Measurements from ENCODE around the gene CNPY4.

CNPY4 gene

GRCh38 chr7:100091411-100092181, 27.8 kb upstream of the CNPY4 start:
- no peak for DNase-seq (ENCODE audit: low read depth)

GRCh38 chr7:100093054-100093453, 26.4 kb upstream of the CNPY4 start:
- no peak for DNase-seq (ENCODE audit: low read depth)

- DNase-seq (ENCODE audit: low read depth): no peak
Observed at GRCh38 chr7:100093498-100093897, 25.9 kb upstream of the CNPY4 start.

DNA sequence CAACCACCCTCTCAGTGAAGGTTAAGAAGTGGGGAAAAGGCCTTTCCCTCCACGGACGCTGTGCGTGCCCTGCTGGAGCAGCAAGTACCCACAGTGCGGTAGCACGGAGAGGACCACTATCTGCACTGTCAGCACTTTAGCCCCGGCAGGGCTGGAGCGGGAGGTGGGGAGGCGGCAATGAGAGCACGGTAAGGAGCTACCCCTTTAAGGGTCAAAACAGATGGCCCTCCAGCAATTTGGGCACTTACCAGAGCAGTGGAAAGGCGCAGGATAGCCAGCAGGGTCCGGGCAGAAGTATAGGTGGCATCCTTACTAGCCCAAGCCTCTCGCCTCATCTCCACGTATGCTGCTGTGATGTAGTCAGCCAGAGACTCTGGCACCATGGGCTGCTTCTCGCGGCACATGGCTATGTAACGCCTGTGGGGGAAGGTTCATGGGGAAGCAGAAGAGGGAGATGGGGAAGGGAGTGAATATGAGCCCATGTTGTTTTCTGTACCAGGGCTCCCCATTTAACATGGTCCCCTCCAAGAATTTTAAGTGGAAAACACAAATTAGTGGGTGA, 25.4 kb upstream of the CNPY4 start:
- no peak for DNase-seq (ENCODE audit: low read depth)

- DNase-seq (ENCODE audit: low read depth): no peak
Observed at GRCh38 chr7:100095289-100095688, 24.1 kb upstream of the CNPY4 start.

DNA sequence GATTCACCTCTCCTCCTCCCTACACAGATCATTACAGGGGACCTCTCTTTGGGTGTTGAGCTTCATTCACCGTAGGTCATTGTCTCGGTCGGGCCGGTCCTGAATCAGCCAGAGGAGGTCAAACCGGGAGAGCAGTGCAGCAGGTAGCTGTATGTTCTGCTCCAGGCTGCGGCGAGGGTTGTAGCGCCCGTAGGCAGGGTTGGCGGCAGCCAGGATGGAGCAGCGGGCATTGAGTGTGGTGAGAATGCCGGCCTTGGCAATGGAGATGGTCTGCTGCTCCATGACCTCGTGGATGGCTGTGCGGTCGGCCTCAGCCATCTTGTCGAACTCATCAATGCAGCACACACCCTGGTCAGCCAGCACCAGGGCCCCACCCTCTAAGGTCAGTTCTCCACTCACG, 23.7 kb upstream of the CNPY4 start:
- no peak for DNase-seq (ENCODE audit: low read depth)

- DNase-seq (ENCODE audit: low read depth): no peak
Observed at GRCh38 chr7:100098913-100099312, 20.5 kb upstream of the CNPY4 start.

- DNase-seq (ENCODE audit: low read depth): no peak
Observed at GRCh38 chr7:100099452-100099851, 20.0 kb upstream of the CNPY4 start.

- DNase-seq (ENCODE audit: low read depth): peak; percentile 99
Observed at GRCh38 chr7:100100420-100101015, 18.9 kb upstream of the CNPY4 start.

DNA sequence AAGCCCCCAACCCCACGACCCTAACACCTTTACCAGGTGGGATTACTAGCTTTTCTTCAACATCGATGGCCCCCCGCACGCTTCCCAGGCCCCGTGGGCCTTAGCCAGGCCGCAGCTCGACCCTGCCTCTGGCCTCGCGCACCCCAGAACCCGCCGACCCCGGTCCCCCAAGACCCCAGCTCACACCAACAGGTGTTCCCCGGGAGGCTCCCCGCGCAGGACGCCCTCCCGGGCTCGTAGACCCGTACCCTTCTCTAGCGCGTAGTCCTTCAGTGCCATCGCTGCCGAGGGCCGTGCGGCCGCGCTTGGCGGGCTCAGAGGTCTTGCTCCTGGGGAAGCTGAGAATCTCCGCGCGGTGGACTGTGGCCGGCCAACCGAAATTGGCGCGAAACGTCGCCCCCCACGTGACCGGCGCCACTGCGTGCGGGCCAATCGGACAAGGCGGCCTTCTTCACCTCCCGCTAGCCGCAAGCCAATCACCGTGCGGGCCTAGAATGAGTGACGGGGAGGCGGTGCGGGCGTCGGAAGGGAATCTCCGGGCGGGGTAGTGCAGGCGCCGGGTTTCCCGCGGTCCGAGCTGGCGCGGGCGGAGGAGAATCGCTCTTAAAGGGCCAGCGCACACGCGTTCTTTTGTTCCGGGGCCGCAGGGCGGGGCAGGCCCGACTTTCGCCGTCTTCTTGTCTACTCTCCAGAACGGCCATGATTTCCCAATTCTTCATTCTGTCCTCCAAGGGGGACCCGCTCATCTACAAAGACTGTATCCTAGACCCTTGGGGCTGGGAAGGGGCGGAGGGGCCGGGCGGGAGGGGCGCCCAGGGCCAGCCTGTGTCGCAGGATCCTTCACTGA, 18.2 kb upstream of the CNPY4 start, which contains the start of the genes AP4M1 and MCM7:
AP4M1 (plus strand) TSS at position 628 of the 847 bp plus-strand sequence; CDS start at position 700, 72 bp downstream.
MCM7 (minus strand) TSS at position 382 of the 847 bp plus-strand sequence; CDS start at position 279, 103 bp downstream.
- peak; percentile 100 for DNase-seq (ENCODE audit: low read depth)

DNA sequence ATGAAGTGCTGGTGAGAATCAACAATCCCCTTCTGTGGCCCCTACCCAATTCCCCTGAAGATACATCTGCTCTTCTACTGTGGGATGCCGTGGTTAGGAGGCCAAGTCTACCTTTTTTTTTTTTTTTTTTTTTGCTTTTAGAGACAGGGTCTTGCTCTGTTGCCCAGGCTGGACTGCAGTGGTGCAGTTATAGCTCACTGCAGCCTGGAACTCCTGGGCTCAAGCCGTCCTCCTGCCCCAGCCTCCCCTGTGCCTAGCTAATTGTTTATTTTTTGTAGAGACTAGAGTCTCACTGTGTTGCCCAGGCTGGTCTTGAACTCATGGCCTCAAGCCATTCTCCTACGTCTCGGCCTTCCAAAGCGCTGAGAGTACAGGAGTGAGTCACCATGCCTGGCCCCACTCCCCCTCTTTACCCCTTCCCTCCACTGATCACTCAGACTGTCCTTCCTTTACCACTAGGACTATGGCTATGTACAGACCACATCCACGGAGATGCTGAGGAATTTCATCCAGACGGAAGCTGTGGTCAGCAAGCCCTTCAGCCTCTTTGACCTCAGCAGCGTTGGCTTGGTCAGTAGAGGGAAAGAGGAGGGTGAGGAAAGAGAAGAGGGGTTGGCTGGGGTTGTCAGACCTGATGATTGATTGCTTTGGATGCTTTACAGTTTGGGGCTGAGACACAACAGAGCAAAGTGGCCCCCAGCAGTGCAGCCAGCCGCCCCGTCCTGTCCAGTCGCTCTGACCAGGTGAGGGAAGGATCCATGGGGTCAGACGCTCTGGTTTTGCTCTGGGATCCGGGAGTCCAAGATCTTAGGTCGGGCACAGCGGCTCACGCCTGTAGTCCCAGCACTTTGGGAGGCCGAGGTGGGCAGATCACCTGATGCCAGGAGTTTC, 16.2 kb upstream of the CNPY4 start:
- peak; percentile 99 for DNase-seq (ENCODE audit: low read depth)

GRCh38 chr7:100105534-100105933, 13.9 kb upstream of the CNPY4 start:
- DNase-seq (ENCODE audit: low read depth): no peak

- no peak for DNase-seq (ENCODE audit: low read depth)
Observed at GRCh38 chr7:100106633-100107032, 12.8 kb upstream of the CNPY4 start.

DNA sequence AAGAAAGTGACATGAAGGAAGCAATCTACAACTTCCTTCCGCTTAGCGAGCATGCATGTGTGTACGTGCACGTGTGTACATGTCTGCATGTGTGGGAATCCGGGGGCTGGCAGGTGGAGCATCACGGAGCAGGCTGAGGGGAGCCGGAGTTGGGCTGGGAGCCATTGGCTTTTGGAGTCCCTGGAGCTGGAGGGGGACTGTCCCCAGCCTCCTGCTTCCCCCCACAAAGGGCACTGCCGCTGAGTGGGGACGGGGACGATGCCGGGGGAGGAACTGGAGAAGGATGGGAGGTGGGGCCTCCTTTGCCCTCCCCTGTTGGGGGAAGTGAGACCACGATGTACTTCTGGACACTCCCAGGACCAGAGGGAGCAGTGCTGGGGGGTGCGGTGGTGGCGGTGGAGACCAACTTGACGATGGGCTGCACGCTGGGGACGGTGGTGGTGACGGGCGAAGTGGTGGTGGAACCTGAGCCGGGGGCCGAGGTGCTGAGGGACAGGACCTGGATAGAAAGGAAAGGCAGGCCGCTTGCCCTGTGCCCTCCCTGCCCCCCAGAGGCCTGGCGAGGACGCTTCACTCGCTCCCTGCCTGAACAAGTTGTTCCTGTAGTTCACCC, 12.2 kb upstream of the CNPY4 start:
- no peak for DNase-seq (ENCODE audit: low read depth)

DNA sequence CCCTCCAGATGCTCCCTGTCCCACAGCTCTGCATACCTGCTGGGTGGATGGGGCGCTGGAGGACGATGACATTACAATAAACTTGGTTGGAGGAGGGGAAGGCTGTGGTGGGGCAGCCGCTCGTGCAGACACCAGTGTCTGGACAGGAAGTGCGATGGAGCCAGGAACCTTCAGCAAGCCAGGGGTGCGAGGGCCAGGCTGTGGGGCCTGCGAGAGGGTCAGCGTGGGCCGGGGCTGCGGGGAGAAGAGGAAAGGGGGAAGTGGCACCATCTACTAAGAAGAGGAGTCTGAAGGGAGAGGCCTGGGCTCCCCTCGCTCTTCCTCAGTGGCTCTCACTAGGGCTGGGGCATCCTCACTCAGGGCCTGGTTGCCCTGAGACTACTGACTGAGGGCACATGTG, 11.5 kb upstream of the CNPY4 start:
- DNase-seq (ENCODE audit: low read depth): no peak

GRCh38 chr7:100109521-100110163, 9.8 kb upstream of the CNPY4 start:
- DNase-seq (ENCODE audit: low read depth): no peak

GRCh38 chr7:100111156-100111555, 8.3 kb upstream of the CNPY4 start:
- no peak for DNase-seq (ENCODE audit: low read depth)

DNA sequence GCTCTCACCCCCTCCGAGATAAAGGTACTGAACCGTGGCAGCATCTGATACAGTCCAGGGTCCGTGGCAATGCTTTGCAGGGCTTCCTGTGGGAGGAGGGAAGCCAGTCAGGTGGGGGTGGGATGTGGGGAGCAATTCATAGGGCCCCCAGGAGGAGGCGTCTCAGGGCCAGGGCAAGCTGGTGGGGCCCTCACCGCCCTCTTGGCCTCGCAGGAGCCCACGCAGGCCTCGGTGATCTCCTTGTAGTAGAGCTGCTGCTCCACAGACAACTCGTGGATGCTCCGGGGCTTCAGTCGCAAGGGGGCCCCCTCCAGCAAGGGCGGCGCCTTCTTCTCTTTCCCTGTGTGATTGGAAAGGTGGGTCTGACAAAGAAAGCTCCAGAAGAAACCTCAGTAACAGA, 7.5 kb upstream of the CNPY4 start:
- no peak for DNase-seq (ENCODE audit: low read depth)

GRCh38 chr7:100115026-100115425, 4.4 kb upstream of the CNPY4 start:
- no peak for DNase-seq (ENCODE audit: low read depth)

DNA sequence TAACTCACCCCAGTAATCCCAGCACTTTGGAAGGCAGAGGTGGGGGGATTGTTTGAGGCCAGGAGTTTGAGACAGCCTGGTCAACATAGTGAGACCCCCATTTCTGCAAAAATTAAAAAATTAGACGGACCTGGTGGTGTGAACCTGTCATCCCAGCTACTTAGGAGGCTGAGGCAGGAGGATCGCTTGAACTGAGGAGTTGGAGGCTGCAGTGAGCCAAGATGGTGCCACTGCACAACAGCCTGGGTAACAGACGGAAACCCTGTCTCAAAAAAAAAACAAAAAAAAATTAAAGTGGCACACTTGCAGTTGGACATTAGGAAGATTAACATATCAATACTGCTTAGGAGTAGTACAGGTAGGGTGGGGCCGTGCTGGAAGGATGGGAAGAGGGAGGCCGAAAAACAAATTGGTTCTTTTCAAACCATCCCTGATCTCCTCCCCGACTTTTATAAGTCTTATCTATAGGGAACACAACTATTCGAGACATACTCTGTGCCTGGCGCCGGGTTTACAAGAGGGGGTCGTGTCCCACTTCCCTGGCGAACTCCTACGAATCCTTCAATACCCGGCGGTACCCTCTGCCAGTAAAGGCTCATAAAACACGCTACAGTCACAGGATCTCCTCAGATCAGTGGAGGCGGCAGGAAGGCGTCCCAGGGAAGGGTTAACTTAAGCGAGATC, 904 bp upstream of the CNPY4 start:
- DNase-seq (ENCODE audit: low read depth): no peak
